Skeletal muscle satellite cell (primary cell): ENCODE results near the gene VPS41.

Experiments used
- H3K27me3 ChIP-seq: 2 replicates; pipeline ENCODE4 v1.7.0; 2013; ENCODE audit warnings: low read length; ENCODE audit not compliant: control insufficient read depth, insufficient read depth
- H3K36me3 ChIP-seq: 2 replicates; pipeline ENCODE4 v1.7.0; 2013; ENCODE audit warnings: mild to moderate bottlenecking, control low read depth, low read length; ENCODE audit not compliant: insufficient read depth
- H3K4me1 ChIP-seq: 2 replicates; pipeline ENCODE4 v1.7.0; 2013; ENCODE audit warnings: low read length; ENCODE audit not compliant: control insufficient read depth, insufficient read depth
- H3K4me2 ChIP-seq: 2 replicates; pipeline ENCODE4 v1.7.0; 2013; ENCODE audit warnings: mild to moderate bottlenecking, low read length
- H3K4me3 ChIP-seq: 2 replicates; pipeline ENCODE4 v1.7.0; 2013; ENCODE audit warnings: low read length
- H3K9ac ChIP-seq: 2 replicates; pipeline ENCODE4 v1.7.0; 2013; ENCODE audit warnings: mild to moderate bottlenecking, low read depth, low read length, moderate library complexity
- H3K9me3 ChIP-seq: replicated peaks from 2 replicates; pipeline ENCODE4 v1.7.0; 2013; ENCODE audit warnings: mild to moderate bottlenecking, control low read depth, low read length

VPS41 gene

GRCh38 chr7:38753347-38753746 lies 155.6 kb downstream of the VPS41 start:
- peaks cover 15% of the 10 kb centered on the region for H3K36me3 ChIP-seq
- no peak overlapping the region for H3K9ac ChIP-seq
- H3K9me3 ChIP-seq, result no peaks in the 10 kb centered on the region
- no peak overlapping the region for H3K4me3 ChIP-seq
- H3K4me1 ChIP-seq, result peaks cover 19% of the 10 kb centered on the region
- no peak overlapping the region for H3K4me2 ChIP-seq
- no peaks in the 10 kb centered on the region for H3K27me3 ChIP-seq

GRCh38 chr7:38751416-38751815 lies 157.6 kb downstream of the VPS41 start:
- H3K4me2 ChIP-seq, result no peak overlapping the region
- H3K36me3 ChIP-seq, result peaks cover 16% of the 10 kb centered on the region
- H3K9me3 ChIP-seq, result no peaks in the 10 kb centered on the region
- H3K4me1 ChIP-seq, result peaks cover 18% of the 10 kb centered on the region
- no peaks in the 10 kb centered on the region for H3K27me3 ChIP-seq
- H3K9ac ChIP-seq, result no peak overlapping the region
- no peak overlapping the region for H3K4me3 ChIP-seq

GRCh38 chr7:38748056-38748610 lies 160.9 kb downstream of the VPS41 start:
- Histone ChIP-seq H3K4me2 (no peak overlapping the region), H3K9me3 (no peaks in the 10 kb centered on the region), H3K36me3 (peaks cover 22% of the 10 kb centered on the region), H3K9ac (no peak overlapping the region), H3K4me3 (no peak overlapping the region), H3K4me1 (peaks cover 30% of the 10 kb centered on the region), H3K27me3 (no peaks in the 10 kb centered on the region)

GRCh38 chr7:38746438-38746837 lies 162.6 kb downstream of the VPS41 start:
- Histone ChIP-seq H3K4me2 (no peak overlapping the region), H3K9me3 (no peaks in the 10 kb centered on the region), H3K4me1 (peaks cover 25% of the 10 kb centered on the region), H3K27me3 (no peaks in the 10 kb centered on the region), H3K36me3 (peaks cover 25% of the 10 kb centered on the region), H3K4me3 (no peak overlapping the region), H3K9ac (no peak overlapping the region)

GRCh38 chr7:38744746-38745145 lies 164.2 kb downstream of the VPS41 start:
- Histone ChIP-seq H3K36me3 (peaks cover 29% of the 10 kb centered on the region), H3K4me2 (no peak overlapping the region), H3K27me3 (no peaks in the 10 kb centered on the region), H3K9ac (no peak overlapping the region), H3K4me1 (peaks cover 17% of the 10 kb centered on the region), H3K9me3 (no peaks in the 10 kb centered on the region), H3K4me3 (no peak overlapping the region)

- peaks cover 17% of the 10 kb centered on the region for H3K4me1 ChIP-seq
- no peaks in the 10 kb centered on the region for H3K27me3 ChIP-seq
- peaks cover 29% of the 10 kb centered on the region for H3K36me3 ChIP-seq
- no peak overlapping the region for H3K9ac ChIP-seq
- H3K4me3 ChIP-seq, result no peak overlapping the region
- H3K4me2 ChIP-seq, result no peak overlapping the region
- no peaks in the 10 kb centered on the region for H3K9me3 ChIP-seq
These were observed 165.1 kb downstream of the VPS41 start for GRCh38 chr7:38743899-38744298.

GRCh38 chr7:38740041-38740440 lies 168.9 kb downstream of the VPS41 start:
- no peak overlapping the region for H3K9ac ChIP-seq
- peaks cover 25% of the 10 kb centered on the region for H3K36me3 ChIP-seq
- H3K27me3 ChIP-seq, result no peaks in the 10 kb centered on the region
- H3K9me3 ChIP-seq, result no peaks in the 10 kb centered on the region
- H3K4me1 ChIP-seq, result peaks cover 9% of the 10 kb centered on the region
- H3K4me2 ChIP-seq, result no peak overlapping the region
- H3K4me3 ChIP-seq, result no peak overlapping the region

- Histone ChIP-seq H3K4me1 (no peaks in the 10 kb centered on the region), H3K36me3 (peaks cover 10% of the 10 kb centered on the region), H3K4me2 (no peak overlapping the region), H3K9ac (no peak overlapping the region), H3K9me3 (no peaks in the 10 kb centered on the region), H3K27me3 (no peaks in the 10 kb centered on the region), H3K4me3 (no peak overlapping the region)
These were observed 172.9 kb downstream of the VPS41 start for GRCh38 chr7:38736138-38736537.

- no peak overlapping the region for H3K4me3 ChIP-seq
- H3K36me3 ChIP-seq, result peaks cover 12% of the 10 kb centered on the region
- no peaks in the 10 kb centered on the region for H3K4me1 ChIP-seq
- H3K4me2 ChIP-seq, result no peak overlapping the region
- no peak overlapping the region for H3K9ac ChIP-seq
- no peaks in the 10 kb centered on the region for H3K9me3 ChIP-seq
- H3K27me3 ChIP-seq, result no peaks in the 10 kb centered on the region
These were observed 177.8 kb downstream of the VPS41 start for GRCh38 chr7:38731215-38731614.

- Histone ChIP-seq H3K36me3 (peaks cover 19% of the 10 kb centered on the region), H3K27me3 (no peaks in the 10 kb centered on the region), H3K4me3 (no peak overlapping the region), H3K9me3 (no peaks in the 10 kb centered on the region), H3K4me2 (no peak overlapping the region), H3K9ac (no peak overlapping the region), H3K4me1 (no peaks in the 10 kb centered on the region)
These were observed 180.8 kb downstream of the VPS41 start for GRCh38 chr7:38728145-38728544.

- H3K9me3 ChIP-seq, result no peaks in the 10 kb centered on the region
- no peaks in the 10 kb centered on the region for H3K27me3 ChIP-seq
- H3K4me2 ChIP-seq, result no peak overlapping the region
- no peak overlapping the region for H3K9ac ChIP-seq
- H3K4me1 ChIP-seq, result no peaks in the 10 kb centered on the region
- no peak overlapping the region for H3K4me3 ChIP-seq
- H3K36me3 ChIP-seq, result peaks cover 19% of the 10 kb centered on the region
These were observed 181.6 kb downstream of the VPS41 start for GRCh38 chr7:38727184-38727940.

GRCh38 chr7:38723327-38723726 lies 185.7 kb downstream of the VPS41 start:
- Histone ChIP-seq H3K9me3 (no peaks in the 10 kb centered on the region), H3K4me3 (no peak overlapping the region), H3K4me1 (no peaks in the 10 kb centered on the region), H3K4me2 (no peak overlapping the region), H3K36me3 (peaks cover 15% of the 10 kb centered on the region), H3K9ac (no peak overlapping the region), H3K27me3 (no peaks in the 10 kb centered on the region)
